Prostate gland (tissue), 2 donors: ENCODE data around the gene PRUNE1. TPM values are rescaled to one million over a fixed set of nuclear protein-coding genes. Genes with fewer than 3 reads are reported as not detected.
A peak's percentile ranks its signal among the peaks of the same experiment; 100 is the strongest.

Experiments
- DNase-seq: peaks from one replicate; pipeline ENCODE4 v3.0.0-alpha.2; 2019; ENCODE audit warnings: low spot score
- H3K27ac ChIP-seq, 2 donors: fragments of 200-600 bp; sonication (generic); 2 replicates each; pipeline ENCODE4 v1.5.1; 2017 to 2019
- H3K27me3 ChIP-seq: fragments of 200-600 bp; sonication (generic); replicated peaks from 2 replicates; pipeline ENCODE4 v1.5.1; 2019; ENCODE audit not compliant: insufficient read depth
- H3K36me3 ChIP-seq, 2 donors: fragments of 200-600 bp; sonication (generic); 1 replicate in 1 of 2; 2 replicates in 1 of 2; pipeline versions ENCODE4 v1.5.1 to v1.8.1; 2017 to 2019
- H3K4me1 ChIP-seq: fragments of 200-600 bp; sonication (generic); replicated peaks from 2 replicates; pipeline ENCODE4 v1.5.1; 2019
- H3K4me3 ChIP-seq, 2 donors: fragments of 200-600 bp; sonication (generic); 2 replicates each; pipeline ENCODE4 v1.5.1; 2017 to 2019
- H3K9me3 ChIP-seq: fragments of 200-600 bp; sonication (generic); 2 replicates; pipeline ENCODE4 v1.5.1; 2017
- CTCF ChIP-seq, 4 experiments: fragments of 200-600 bp in 2 of 4; fragments of 450-650 bp in 2 of 4; sonication (generic) in 2 of 4; IDR thresholded peaks; 1 replicate in 3 of 4; 2 replicates in 1 of 4; pipeline ENCODE4 v1.5.1; 2016 to 2019; ENCODE audit warnings: antibody characterized with exemption in 4 of 4, mild to moderate bottlenecking in 2 of 4, moderate library complexity in 2 of 4
- POLR2A ChIP-seq: fragments of 450-650 bp; IDR thresholded peaks from one replicate; pipeline ENCODE4 v1.6.1; 2016; ENCODE audit warnings: antibody characterized with exemption, mild to moderate bottlenecking
- POLR2AphosphoS5 ChIP-seq: sonication (generic); formaldehyde crosslinking; IDR thresholded peaks from one replicate; pipeline ENCODE4 v1.6.1; 2017; ENCODE audit warnings: antibody characterized with exemption
- WGBS: methylation state at CpG from one replicate; pipeline ENCODE4 v1.1.5; 2018; 5-methylcytosine and 5-hydroxymethylcytosine counted together
- intact Hi-C: fragments of 100-400 bp; cut with DNase I; formaldehyde crosslinking; loops from one replicate; pipeline ENCODE4 v1.14.2; 2022
- total RNA-seq, 2 donors: library from RNA; depleted of rRNA; stranded (reverse); fragments of >200 nt; gene quantifications; one replicate each; pipeline ENCODE4 v1.1.0, GENCODE V29; 2016

PRUNE1 gene
- total RNA-seq, 2 donors from 2014 or later: 29.2 to 37.5 TPM

GRCh38 chr1:151059109-151060006 is 51.1 kb downstream of the PRUNE1 start, which contains the start of gene CDC42SE1:
Gene CDC42SE1 (minus strand): TSS chr1:151059622. CDS start chr1:151055730, 3,892 bp downstream.
- H3K36me3 ChIP-seq: no peaks in the 10 kb centered on the region
- peak; percentile 75 for DNase-seq
- under 1% methylated on average over 38 of the region's 58 CpGs for WGBS
- peak within 1 kb of the TSS; percentile 95 for H3K27ac ChIP-seq
- intact Hi-C loops: no loop called here
- no peaks in the 10 kb centered on the region for H3K9me3 ChIP-seq
- peak within 1 kb of the TSS; percentile 76 to 84 for H3K4me3 ChIP-seq
- TF ChIP-seq POLR2AphosphoS5: peak; percentile 88
- peak; percentile 73 to 96 (median 86) for TF ChIP-seq CTCF (IDR thresholded peaks at IDR 0.05)
- peak; percentile 84 for TF ChIP-seq POLR2A
- no peaks in the 10 kb centered on the region for H3K27me3 ChIP-seq
- H3K4me1 ChIP-seq: peaks cover 21% of the 10 kb centered on the region

- Histone ChIP-seq H3K27me3 (no peaks in the 10 kb centered on the region), H3K36me3 (no peaks in the 10 kb centered on the region), H3K27ac (peak within 1 kb of the TSS; percentile 95), H3K9me3 (no peaks in the 10 kb centered on the region), H3K4me1 (peaks cover 21% of the 10 kb centered on the region), H3K4me3 (peak within 1 kb of the TSS; percentile 76 to 84)
- DNase-seq: peak; percentile 19
- WGBS: under 1% methylated on average over 15 of the region's 15 CpGs
- intact Hi-C loops: no loop called here
- TF ChIP-seq POLR2A (no peak), POLR2AphosphoS5 (peak; percentile 42)
These were observed 51.9 kb downstream of the PRUNE1 start, which contains the start of gene MLLT11 for GRCh38 chr1:151060007-151060656. Gene MLLT11 (plus strand): TSS chr1:151060397. CDS start chr1:151067225, 6,828 bp downstream.

DNA sequence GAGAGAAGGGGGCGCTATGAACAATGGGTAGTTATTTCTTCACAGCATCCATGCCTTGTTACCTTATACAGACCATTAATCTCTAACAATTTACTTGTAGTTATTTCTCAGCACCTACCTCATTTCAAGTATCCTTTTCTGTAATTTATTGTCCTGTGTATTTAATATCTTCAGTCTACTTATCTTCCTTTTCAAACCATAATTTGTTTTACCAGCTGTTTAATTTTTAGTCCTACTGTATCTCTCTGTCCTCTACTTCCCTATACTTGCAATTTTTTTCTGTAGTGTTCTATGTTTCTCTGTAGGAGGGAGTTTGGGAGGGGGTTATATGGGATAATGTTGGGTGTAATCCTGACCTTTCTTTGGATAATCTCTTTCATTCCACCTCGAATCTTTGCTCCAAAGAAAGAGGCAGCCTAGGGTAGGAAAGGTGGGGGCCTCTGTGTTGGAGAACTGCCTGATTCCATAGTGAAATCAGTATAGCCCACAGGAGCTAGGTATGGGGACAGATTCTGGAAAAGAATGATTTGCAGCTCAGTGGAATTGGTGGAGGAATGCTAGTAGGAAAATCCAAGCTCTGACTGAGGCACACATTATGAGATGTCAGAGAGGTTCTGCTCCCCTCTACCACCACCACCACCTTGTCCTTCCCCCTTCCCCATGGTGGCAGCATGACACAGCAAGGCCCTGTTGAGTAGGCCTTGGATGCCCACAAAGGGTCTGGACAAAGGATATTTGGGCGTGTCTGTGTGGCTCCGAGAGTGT is 52.6 kb downstream of the PRUNE1 start:
- peak overlapping the region; percentile 76 to 84 for H3K4me3 ChIP-seq
- no peaks in the 10 kb centered on the region for H3K27me3 ChIP-seq
- peaks cover 16% of the 10 kb centered on the region for H3K4me1 ChIP-seq
- H3K27ac ChIP-seq: no peak overlapping the region
- no peaks in the 10 kb centered on the region for H3K9me3 ChIP-seq
- no peak for TF ChIP-seq POLR2AphosphoS5
- TF ChIP-seq CTCF (IDR thresholded peaks at IDR 0.05): no peak
- TF ChIP-seq POLR2A: no peak
- intact Hi-C loops: no loop called here
- 44% methylated on average over 4 of the region's 4 CpGs for WGBS
- no peak for DNase-seq
- no peaks in the 10 kb centered on the region for H3K36me3 ChIP-seq

GRCh38 chr1:151061704-151062103 is 53.5 kb downstream of the PRUNE1 start:
- no peak for DNase-seq
- no peak for TF ChIP-seq CTCF (IDR thresholded peaks at IDR 0.05)
- no peak for TF ChIP-seq POLR2AphosphoS5
- TF ChIP-seq POLR2A: no peak
- Histone ChIP-seq H3K9me3 (no peaks in the 10 kb centered on the region), H3K27ac (no peak overlapping the region), H3K27me3 (no peaks in the 10 kb centered on the region), H3K4me1 (peaks cover 9% of the 10 kb centered on the region), H3K36me3 (no peaks in the 10 kb centered on the region), H3K4me3 (no peak overlapping the region)
- WGBS: 57% methylated on average over 2 of the region's 2 CpGs
- intact Hi-C loops: no loop called here
